ENCODE results near the gene KRTAP10-8.
"Not testable (repeated sequence)": the region's sequence is repeated elsewhere in the genome, so short reads cannot be mapped to it uniquely, and the experiment has no call there.

Gene KRTAP10-8

DNA sequence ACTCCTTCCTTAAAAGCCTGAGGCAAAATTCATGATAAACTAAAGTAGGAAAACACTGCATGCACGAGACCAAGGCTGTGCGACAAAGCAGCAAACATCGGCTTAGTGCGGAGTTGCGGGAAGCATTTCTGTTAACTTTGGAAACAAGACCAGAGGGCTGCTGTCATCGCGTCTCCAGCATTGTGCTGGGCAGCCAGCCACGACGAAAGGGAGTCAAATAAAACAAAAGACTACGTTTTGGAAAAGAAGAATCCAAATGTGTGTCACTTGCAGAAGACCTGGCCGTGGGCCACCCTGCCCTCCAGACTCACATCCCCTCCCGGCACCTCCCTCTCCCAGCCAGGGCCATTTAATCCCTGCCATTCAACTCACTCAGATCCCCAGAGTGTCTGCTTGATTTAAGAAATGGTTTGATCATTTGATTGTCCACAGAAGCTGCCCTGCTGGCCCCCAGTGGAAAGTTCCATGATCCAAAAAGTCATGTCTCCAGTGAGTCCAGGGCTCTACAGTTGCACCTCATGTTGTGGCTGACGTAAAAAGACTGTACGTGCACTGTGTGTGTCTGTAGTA is 31.9 kb downstream of the KRTAP10-8 start:
- no peak for DNase-seq (ENCODE audit: low read depth in 1 of 2, low spot score in 1 of 2)

DNA sequence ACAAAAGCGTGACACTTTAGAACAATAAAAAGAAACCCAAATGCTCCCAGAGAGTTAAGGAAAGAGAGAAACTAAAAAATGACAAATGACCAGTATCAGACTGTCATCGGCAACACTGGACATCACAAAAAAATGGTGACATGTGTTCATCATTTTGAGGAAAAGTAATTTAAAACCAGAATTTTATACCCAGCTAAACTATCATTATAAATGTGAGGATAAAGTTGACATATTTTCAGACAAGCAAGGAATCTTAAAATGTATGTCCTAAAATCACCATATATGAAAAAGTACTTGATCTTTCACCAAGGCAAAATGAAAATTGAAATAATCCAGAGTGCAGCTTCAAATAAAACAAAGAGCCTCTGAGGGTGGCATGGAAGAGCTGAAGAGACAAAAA is 33.0 kb downstream of the KRTAP10-8 start:
- no peak for DNase-seq (ENCODE audit: low read depth in 1 of 2, low spot score in 1 of 2)

DNA sequence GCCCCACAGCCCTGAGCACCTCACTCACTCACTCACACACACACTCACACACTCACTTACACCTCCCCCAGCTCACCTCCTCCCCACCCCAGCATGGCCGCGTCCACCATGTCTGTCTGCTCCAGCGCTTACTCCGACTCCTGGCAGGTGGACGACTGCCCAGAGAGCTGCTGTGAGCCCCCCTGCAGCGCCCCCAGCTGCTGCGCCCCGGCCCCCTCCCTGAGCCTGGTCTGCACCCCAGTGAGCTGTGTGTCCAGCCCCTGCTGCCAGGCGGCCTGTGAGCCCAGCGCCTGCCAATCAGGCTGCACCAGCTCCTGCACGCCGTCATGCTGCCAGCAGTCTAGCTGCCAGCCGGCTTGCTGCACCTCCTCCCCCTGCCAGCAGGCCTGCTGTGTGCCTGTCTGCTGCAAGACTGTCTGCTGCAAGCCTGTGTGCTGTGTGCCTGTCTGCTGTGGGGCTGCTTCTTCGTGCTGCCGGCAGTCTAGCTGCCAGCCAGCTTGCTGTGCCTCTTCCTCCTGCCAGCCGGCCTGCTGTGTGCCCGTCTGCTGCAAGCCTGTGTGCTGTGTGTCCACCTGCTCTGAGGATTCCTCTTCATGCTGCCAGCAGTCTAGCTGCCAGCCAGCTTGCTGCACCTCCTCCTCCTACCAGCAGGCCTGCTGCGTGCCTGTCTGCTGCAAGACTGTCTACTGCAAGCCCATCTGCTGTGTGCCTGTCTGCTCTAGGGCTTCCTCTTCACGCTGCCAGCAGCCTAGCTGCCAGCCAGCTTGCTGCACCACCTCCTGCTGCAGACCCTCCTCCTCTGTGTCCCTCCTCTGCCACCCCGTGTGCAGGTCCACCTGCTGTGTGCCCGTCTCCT is 34.7 kb downstream of the KRTAP10-8 start, which contains the start of gene KRTAP10-11:
Gene KRTAP10-11, plus strand, starts transcription at position 49 of the 856 bp plus-strand sequence. Its CDS starts 45 bp downstream, at position 94.
- DNase-seq (ENCODE audit: low read depth in 1 of 2, low spot score in 1 of 2) = not testable (repeated sequence)

DNA sequence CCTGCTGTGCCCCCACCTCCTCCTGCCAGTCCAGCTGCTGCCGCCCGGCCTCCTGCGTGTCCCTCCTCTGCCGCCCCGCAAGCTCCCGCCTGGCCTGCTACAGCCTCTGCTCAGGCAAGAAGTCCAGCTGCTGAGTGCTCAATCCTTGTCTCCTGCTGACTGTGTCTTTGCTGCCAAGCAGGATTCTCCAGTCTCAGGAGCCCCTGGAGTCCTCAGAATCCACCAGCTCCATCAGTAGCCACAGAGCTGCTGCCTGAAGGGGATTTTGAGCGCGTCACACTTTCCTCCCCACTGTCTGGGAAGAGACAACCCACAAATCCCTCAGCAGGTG is 35.3 kb downstream of the KRTAP10-8 start:
- DNase-seq (ENCODE audit: low read depth in 1 of 2, low spot score in 1 of 2) = no peak

GRCh38 chr21:44648557-44649311 is 36.9 kb downstream of the KRTAP10-8 start:
- DNase-seq (ENCODE audit: low read depth in 1 of 2, low spot score in 1 of 2) = no peak

- no peak for DNase-seq (ENCODE audit: low read depth in 1 of 2, low spot score in 1 of 2)
Measured at GRCh38 chr21:44649521-44650100, 37.7 kb downstream of the KRTAP10-8 start.

GRCh38 chr21:44650265-44650972 is 38.5 kb downstream of the KRTAP10-8 start:
- no peak for DNase-seq (ENCODE audit: low read depth in 1 of 2, low spot score in 1 of 2)

DNA sequence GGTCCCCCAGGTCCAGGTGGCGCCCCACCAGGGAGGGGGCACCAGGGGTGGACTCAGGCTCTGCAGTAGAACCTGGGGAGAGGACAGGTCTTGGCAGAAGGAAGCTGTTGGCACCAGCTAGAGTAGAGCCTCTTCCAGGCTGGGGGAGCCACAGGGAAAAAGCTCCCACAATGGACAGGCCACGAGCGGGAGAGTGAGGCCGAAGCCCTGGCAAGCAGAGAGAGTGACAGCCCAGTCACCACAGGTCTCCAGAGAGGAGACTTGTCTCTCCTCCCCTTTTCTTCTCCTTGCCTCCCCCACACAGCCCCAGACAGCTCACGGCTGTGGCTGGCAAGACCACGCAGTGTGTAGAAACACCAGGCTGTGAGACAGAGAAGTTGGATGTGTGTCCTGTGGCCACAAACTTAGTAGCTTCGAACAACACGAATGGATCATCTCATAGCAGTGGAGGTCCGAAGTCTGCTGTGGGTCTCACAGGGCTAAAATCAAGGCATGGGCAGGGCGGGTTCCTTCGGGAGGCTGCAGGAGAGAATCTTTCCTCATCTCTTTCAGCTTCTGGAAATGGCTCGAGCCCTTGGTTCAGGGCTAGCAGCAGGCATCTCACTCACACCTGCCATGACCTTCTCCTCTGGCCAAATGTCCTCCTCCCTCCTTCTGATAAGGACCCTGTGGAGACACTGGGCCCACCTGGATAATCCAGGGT is 39.2 kb downstream of the KRTAP10-8 start:
- no peak for DNase-seq (ENCODE audit: low read depth in 1 of 2, low spot score in 1 of 2)

GRCh38 chr21:44653123-44653522 is 41.2 kb downstream of the KRTAP10-8 start:
- no peak for DNase-seq (ENCODE audit: low read depth in 1 of 2, low spot score in 1 of 2)

DNA sequence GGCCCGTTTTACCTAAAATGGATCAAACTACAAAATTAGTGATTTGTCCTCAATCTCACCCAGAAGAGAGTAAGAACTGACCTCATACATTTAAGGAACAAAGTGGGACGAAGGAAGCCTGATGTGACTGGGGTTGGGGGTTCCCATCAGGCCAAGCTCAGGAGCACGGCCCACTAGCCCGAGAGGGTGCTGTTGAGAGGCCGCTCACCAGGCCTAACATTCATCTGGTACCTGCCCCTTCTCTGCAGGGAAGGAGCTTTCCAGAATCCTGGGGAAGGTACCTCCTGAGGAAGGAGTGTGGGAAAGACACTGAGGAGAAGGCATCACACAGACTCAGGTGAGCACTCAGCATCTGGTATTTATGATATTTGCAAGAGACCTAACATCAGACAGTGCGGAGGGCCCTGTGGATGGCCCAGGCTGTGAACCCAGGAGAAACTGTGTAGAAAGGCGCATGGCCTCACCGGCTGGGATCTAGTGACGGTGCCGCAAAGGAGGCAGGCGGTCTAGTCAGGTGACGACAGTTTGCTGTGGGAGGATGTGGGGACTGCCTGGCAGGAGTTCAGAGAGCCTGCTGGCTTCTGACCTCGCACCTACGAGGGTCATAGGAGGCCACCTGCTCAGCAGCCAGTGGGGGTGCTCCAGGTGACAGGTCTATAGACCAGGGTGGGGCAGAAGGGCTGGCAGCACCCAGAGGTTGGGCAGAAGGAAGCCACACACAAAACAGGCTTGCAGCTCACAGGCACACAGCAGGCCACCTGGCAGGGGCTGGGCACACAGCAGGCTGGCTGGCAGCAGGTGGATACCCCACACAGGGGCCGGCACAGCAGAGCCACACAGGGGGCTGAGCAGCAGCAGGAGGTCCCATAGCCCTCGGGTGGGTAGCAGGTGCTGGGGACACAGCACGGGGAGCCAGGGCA is 42.0 kb downstream of the KRTAP10-8 start:
- peak in 1 of 2 donors; percentile 35 for DNase-seq (ENCODE audit: low read depth in 1 of 2, low spot score in 1 of 2)

DNA sequence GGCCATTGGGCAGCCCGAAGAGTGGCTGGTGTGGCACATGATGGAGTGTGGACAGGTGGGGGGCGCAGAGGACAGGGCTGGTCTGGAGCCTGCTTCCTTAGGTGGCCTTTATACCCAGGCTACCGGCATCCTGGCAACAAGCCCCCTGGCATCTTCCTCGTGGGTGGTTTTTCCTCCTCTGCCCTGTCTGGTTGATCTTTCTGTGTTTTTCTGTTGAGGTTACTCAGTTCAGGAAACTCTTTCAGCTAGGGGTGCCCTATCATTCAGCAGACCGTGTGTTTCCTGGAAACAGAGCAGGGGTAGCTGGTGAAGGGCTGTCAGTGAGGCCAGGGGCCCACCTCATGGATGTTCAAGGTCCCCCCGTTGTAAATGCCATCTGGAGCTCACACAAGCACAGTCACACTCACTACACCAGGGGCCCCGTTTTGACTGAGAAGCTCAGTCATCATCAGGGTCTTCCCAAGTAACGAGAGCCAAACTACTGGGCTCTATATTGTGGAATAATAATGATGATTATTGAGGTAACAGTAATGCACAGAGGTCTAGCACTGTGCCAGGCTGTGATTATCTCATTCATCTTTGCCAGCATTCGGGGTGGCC is 42.8 kb downstream of the KRTAP10-8 start, which contains the start of gene KRTAP12-4:
Gene KRTAP12-4, minus strand, starts transcription at position 84 of the 600 bp plus-strand sequence. Its CDS starts 45 bp downstream, at position 39.
- DNase-seq (ENCODE audit: low read depth in 1 of 2, low spot score in 1 of 2) = no peak

GRCh38 chr21:44656868-44657267 is 45.0 kb downstream of the KRTAP10-8 start:
- DNase-seq (ENCODE audit: low read depth in 1 of 2, low spot score in 1 of 2) = no peak

GRCh38 chr21:44657635-44658540 is 46.0 kb downstream of the KRTAP10-8 start, which contains the start of gene KRTAP12-3:
Gene KRTAP12-3, plus strand, starts transcription at chr21:44657932. Its CDS starts 48 bp downstream, at chr21:44657980.
- no peak for DNase-seq (ENCODE audit: low read depth in 1 of 2, low spot score in 1 of 2)

DNA sequence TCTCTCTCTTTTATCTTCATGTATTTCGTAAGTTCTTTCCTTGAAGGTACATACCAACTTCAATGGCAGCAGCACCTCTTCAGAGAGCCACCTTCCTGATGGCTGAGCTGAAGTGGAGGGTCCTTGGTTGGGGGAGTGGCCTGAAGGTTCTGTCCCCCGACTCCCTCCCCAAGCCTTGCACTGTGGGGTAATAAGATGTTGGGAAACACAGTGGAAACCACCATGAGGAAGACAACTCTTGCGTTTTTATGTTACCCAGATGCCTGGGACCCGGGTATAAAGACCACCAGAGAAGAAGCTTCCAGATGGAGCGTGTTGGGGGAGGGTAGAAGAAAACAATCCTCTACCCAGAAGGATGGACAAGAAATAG is 46.6 kb downstream of the KRTAP10-8 start:
- no peak for DNase-seq (ENCODE audit: low read depth in 1 of 2, low spot score in 1 of 2)

DNA sequence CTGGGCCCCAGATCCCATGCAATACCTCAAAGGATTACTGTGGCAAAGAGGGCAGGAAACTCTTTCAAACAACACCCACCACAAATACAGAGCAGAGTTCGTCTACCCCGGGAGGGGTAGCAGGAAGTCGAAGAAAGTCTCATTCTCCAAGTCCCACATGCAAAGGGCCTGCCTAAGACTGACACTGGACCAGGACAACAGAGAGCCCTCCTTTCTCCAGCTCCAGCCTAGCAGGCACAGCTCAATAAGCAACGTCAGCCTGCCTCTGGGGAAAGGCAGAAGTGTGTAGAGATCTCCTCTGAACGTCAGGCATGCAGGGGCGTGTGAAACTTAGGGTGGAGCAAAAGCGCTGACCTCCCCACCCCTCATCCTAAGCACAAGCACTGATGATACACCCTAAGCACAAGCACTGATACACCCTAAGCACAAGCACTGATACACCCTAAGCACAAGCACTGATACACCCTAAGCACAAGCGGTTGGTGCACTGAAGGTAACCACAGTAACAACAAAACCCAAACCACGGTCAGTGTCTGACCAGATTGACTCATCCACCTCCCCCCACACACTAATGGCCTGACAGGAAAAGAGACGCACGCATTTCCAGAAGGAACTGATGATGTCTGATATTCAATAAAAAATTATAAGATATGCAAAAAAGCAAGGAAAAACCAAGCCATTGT is 47.2 kb downstream of the KRTAP10-8 start:
- DNase-seq (ENCODE audit: low read depth in 1 of 2, low spot score in 1 of 2) = no peak

DNA sequence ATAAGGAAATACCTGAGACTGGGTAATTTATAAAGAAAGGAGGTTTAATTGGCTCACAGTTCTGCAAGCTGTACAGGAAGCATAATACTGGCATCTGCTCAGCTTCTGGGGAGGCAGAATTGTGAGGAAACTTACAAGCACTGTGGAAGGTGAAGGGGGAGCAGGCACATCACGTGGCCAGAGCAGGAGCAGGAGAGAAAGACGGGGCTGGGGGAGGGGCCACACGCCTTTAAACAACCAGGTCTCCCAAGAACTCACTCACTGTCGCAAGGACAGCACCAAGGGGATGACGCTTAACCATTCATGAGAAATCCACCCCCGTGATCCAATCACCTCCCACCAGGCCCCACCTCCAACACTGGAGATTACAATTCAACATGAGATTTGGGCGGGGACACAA is 49.7 kb downstream of the KRTAP10-8 start:
- not testable (repeated sequence) for DNase-seq (ENCODE audit: low read depth in 1 of 2, low spot score in 1 of 2)
